Caco-2 (cell line): ENCODE results near the gene CDHR4. TPM values are rescaled to one million over a fixed set of nuclear protein-coding genes. Genes with fewer than 3 reads are reported as not detected.

ENCODE experiments used
- BruUV-seq: library from RNA; stranded (reverse); fragments of 400-500 nt; replicated peaks from 2 replicates; lab custom pipeline; 2021; lab: Mats Ljungman, UMichigan
- CTCF ChIA-PET: fragments of 300-600 bp; sonication (Branson Sonifier 250); formaldehyde crosslinking; loops from one replicate; lab custom pipeline; 2022; ENCODE audit warnings: antibody characterized with exemption; lab: Charles Lee
- POLR2A ChIA-PET: fragments of 300-600 bp; sonication (Branson Sonifier 250); formaldehyde crosslinking; loops from one replicate; lab custom pipeline; 2022; ENCODE audit warnings: antibody characterized with exemption; lab: Charles Lee
- DNase-seq, 2 experiments: peaks; one replicate each; pipeline versions ENCODE4 v3.0.0 to v3.0.0-alpha.2; 2020 to 2022
- H3K27me3 ChIP-seq: replicated peaks from 2 replicates; pipeline ENCODE4 v1.6.0; 2011; ENCODE audit warnings: low read length; ENCODE audit not compliant: control insufficient read depth, insufficient read depth
- H3K36me3 ChIP-seq: 2 replicates; pipeline ENCODE4 v1.5.1; 2011; ENCODE audit warnings: low read length; ENCODE audit not compliant: control insufficient read depth, insufficient read depth
- H3K4me1 ChIP-seq: fragments of 250-450 bp; sonication (Bioruptor Pico); 2 replicates; pipeline ENCODE4 v1.5.1; 2020; ENCODE audit warnings: mild to moderate bottlenecking
- H3K4me3 ChIP-seq: 2 replicates; pipeline ENCODE4 v1.5.1; 2011; ENCODE audit warnings: low read depth, mild to moderate bottlenecking, control low read depth, low read length
- H3K9me3 ChIP-seq: fragments of 250-450 bp; sonication (Bioruptor Pico); 2 replicates; pipeline ENCODE4 v1.5.1; 2020; ENCODE audit warnings: mild to moderate bottlenecking, moderate library complexity
- H3K27ac Mint-ChIP-seq: one replicate; pipeline ENCODE4 v1.8.0; 2022; ENCODE audit warnings: mixed read lengths; ENCODE audit not compliant: unreplicated experiment
- H3K27me3 Mint-ChIP-seq: one replicate; pipeline ENCODE4 v1.8.0; 2022; ENCODE audit warnings: mixed read lengths; ENCODE audit not compliant: insufficient read depth, unreplicated experiment
- H3K36me3 Mint-ChIP-seq: one replicate; pipeline ENCODE4 v1.8.0; 2022; ENCODE audit warnings: mild to moderate bottlenecking, mixed read lengths; ENCODE audit not compliant: insufficient read depth, unreplicated experiment
- H3K4me1 Mint-ChIP-seq: one replicate; pipeline ENCODE4 v1.8.0; 2022; ENCODE audit warnings: low read depth, mixed read lengths; ENCODE audit not compliant: unreplicated experiment
- H3K4me3 Mint-ChIP-seq: one replicate; pipeline ENCODE4 v1.8.0; 2022; ENCODE audit warnings: mild to moderate bottlenecking, moderate library complexity, mixed read lengths; ENCODE audit not compliant: unreplicated experiment
- H3K9me3 Mint-ChIP-seq: one replicate; pipeline ENCODE4 v1.8.0; 2022; ENCODE audit warnings: mixed read lengths; ENCODE audit not compliant: unreplicated experiment
- CTCF ChIP-seq, 2 experiments: fragments of 200-600 bp in 1 of 2; IDR thresholded peaks; 1 replicate in 1 of 2; 2 replicates in 1 of 2; pipeline versions ENCODE4 v1.5.1 to v1.8.0; 2011 to 2022; ENCODE audit warnings: antibody characterized with exemption in 1 of 2, control low read depth in 1 of 2, inconsistent platforms in 1 of 2, low read depth in 1 of 2, low read length in 1 of 2, mild to moderate bottlenecking in 1 of 2, moderate library complexity in 1 of 2; ENCODE audit not compliant: insufficient read depth in 1 of 2, severe bottlenecking in 1 of 2, unreplicated experiment in 1 of 2
- intact Hi-C: fragments of 100-400 bp; cut with micrococcal nuclease; formaldehyde crosslinking; loops from one replicate; pipeline ENCODE4 v1.10.0; 2022; ENCODE audit not compliant: unreplicated experiment
- total RNA-seq: library from RNA; stranded (reverse); gene quantifications from 2 replicates; pipeline ENCODE4 v1.2.3, GENCODE V29; 2022

CDHR4 gene
- total RNA-seq, 1 experiment from 2014 or later: not detected

GRCh38 chr3:49844464-49845183, 45.0 kb upstream of the CDHR4 start:
- Mint-ChIP-seq H3K4me1 (no peaks in the 10 kb centered on the region), H3K27ac (no peak overlapping the region), H3K36me3 (peaks cover 19% of the 10 kb centered on the region), H3K9me3 (no peaks in the 10 kb centered on the region), H3K27me3 (no peaks in the 10 kb centered on the region), H3K4me3 (no peak overlapping the region)
- BruUV-seq: no TSS peak
- intact Hi-C loops: no loop called here
- Histone ChIP-seq H3K9me3 (no peaks in the 10 kb centered on the region), H3K4me3 (no peak overlapping the region), H3K36me3 (no peaks in the 10 kb centered on the region), H3K4me1 (no peaks in the 10 kb centered on the region), H3K27me3 (no peaks in the 10 kb centered on the region)
- POLR2A ChIA-PET: no interaction called here
- no peak for TF ChIP-seq CTCF (IDR thresholded peaks at IDR 0.05; ENCODE audit: insufficient read depth in 1 of 2, low read depth in 1 of 2, low read length in 1 of 2, severe bottlenecking in 1 of 2, unreplicated experiment in 1 of 2)
- DNase-seq: no peak
- CTCF ChIA-PET: interaction anchor here (0.7 to 0.8 kb wide), 2 partner anchors 8 to 56 kb away, joined by 3 read pairs; no protein-coding TSS in a partner anchor

- DNase-seq: no peak
- Mint-ChIP-seq H3K27me3 (no peaks in the 10 kb centered on the region), H3K4me3 (no peak overlapping the region), H3K27ac (no peak overlapping the region), H3K9me3 (no peaks in the 10 kb centered on the region), H3K4me1 (no peaks in the 10 kb centered on the region), H3K36me3 (peaks cover 29% of the 10 kb centered on the region)
- no peak for TF ChIP-seq CTCF (IDR thresholded peaks at IDR 0.05; ENCODE audit: insufficient read depth in 1 of 2, low read depth in 1 of 2, low read length in 1 of 2, severe bottlenecking in 1 of 2, unreplicated experiment in 1 of 2)
- no TSS peak for BruUV-seq
- no peaks in the 10 kb centered on the region for H3K36me3 ChIP-seq
- H3K4me1 ChIP-seq: no peaks in the 10 kb centered on the region
- intact Hi-C loops: no loop called here
- H3K9me3 ChIP-seq: no peaks in the 10 kb centered on the region
- POLR2A ChIA-PET: no interaction called here
- CTCF ChIA-PET: no interaction called here
- no peaks in the 10 kb centered on the region for H3K27me3 ChIP-seq
- H3K4me3 ChIP-seq: no peak overlapping the region
Measured at GRCh38 chr3:49842843-49843517, 43.3 kb upstream of the CDHR4 start.

DNA sequence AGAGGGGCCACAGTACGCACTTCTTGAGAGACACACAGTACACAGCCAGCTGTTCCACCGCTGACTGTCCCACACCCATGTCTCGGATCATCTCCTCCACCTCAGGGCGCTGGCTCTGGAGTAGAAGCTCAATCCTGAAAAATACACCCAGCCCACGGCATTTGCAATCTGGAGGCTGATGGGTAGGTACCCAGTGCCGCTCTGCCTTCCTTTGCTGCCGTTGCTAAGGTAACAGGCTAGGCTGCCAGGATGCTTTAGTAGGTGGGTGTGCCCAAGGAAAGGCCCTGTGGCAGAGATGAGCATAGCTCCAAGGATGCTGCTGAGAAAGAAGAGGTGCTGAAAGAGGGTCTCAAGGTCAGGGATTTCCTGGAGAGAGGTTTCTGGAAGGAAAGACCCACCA, 42.1 kb upstream of the CDHR4 start:
- no peak for DNase-seq
- H3K4me3 Mint-ChIP-seq: no peak overlapping the region

More for the DNA sequence above, 42.1 kb upstream of the CDHR4 start:
- POLR2A ChIA-PET: no interaction called here
- Mint-ChIP-seq H3K4me1 (no peaks in the 10 kb centered on the region), H3K27me3 (no peaks in the 10 kb centered on the region), H3K27ac (no peak overlapping the region), H3K36me3 (peaks cover 35% of the 10 kb centered on the region), H3K9me3 (no peaks in the 10 kb centered on the region)
- H3K36me3 ChIP-seq: no peaks in the 10 kb centered on the region; the same call in 1 of the 2 replicates
- no peak overlapping the region for H3K4me3 ChIP-seq
- CTCF ChIA-PET: interaction anchor here (0.7 to 2.8 kb wide), 6 partner anchors 32 to 88 kb away, joined by 3 to 12 read pairs (median 4); partner anchors contain the start of genes INKA1 and MON1A
- no peaks in the 10 kb centered on the region for H3K9me3 ChIP-seq
- TF ChIP-seq CTCF (IDR thresholded peaks at IDR 0.05; ENCODE audit: insufficient read depth in 1 of 2, low read depth in 1 of 2, low read length in 1 of 2, severe bottlenecking in 1 of 2, unreplicated experiment in 1 of 2): no peak
- no peaks in the 10 kb centered on the region for H3K27me3 ChIP-seq
- BruUV-seq: no TSS peak
- H3K4me1 ChIP-seq: no peaks in the 10 kb centered on the region
- intact Hi-C loops: loop anchor here (1.0 kb wide), 2 partner anchors 31 to 64 kb away; no protein-coding TSS in a partner anchor
